ENCODE data around the gene CBY2. TPM values are rescaled to one million over a fixed set of nuclear protein-coding genes. Genes with fewer than 3 reads are reported as not detected.
"Not testable (repeated sequence)": the region's sequence is repeated elsewhere in the genome, so short reads cannot be mapped to it uniquely, and the experiment has no call there.

The CBY2 gene
- total RNA-seq, 4 donors from 2014 or later, result 0.27 TPM; not detected in 3

DNA sequence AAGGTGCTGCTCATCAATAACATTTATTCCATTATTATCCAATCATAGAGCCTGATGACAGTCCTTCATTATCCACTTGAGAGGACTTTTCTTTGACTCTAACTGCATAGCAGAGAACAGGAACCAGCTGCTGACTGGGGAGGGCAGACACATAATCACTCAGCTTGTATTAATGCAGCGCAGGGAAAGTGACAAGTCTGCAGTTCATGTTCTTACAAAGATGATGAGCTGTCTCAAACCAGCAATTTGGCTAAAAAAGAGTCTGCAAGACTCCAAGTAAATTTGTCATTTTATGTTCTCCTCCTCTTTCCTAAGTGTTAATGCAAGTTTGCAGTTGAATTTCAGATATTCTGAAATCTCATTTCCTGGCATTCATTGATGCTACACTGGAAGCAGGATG lies 40.0 kb upstream of the CBY2 start:
- WGBS, 2 donors, result 72 to 82% methylated on average over 1 of the region's 1 CpG

DNA sequence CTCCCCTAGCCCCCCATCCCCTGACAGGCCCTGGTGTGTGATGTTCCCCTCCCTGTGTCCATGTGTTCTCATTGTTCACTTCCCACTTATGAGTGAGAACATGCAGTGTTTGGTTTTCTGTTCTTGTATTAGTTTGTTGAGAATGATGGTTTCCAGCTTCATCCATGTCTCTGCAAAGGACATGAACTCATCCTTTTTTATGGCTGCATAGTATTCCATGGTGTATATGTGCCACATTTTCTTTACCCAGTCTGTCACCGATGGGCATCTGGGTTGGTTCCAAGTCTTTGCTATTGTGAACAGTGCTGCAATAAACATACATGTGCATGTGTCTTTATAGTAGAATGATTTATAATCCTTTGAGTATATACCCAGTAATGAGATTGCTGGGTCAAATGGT lies 39.2 kb upstream of the CBY2 start:
- H3K9me3 ChIP-seq; H3K36me3 ChIP-seq; H3K27ac ChIP-seq; intact Hi-C loops (cut with DNase I); H3K27me3 ChIP-seq; H3K4me1 ChIP-seq; H3K4me3 ChIP-seq (replicated peaks in 1 of 3); DNase-seq: not testable (repeated sequence)
- WGBS, 2 donors, result 100% methylated on average over 1 of the region's 1 CpG

More for the DNA sequence above, 40.0 kb upstream of the CBY2 start:
- intact Hi-C loops (cut with DNase I), result no loop called here
- no peaks in the 10 kb centered on the region for H3K9me3 ChIP-seq
- no peak for DNase-seq
- no peaks in the 10 kb centered on the region for H3K36me3 ChIP-seq
- no peak overlapping the region for H3K4me3 ChIP-seq (replicated peaks in 1 of 3)
- TF ChIP-seq, protein P1, sequence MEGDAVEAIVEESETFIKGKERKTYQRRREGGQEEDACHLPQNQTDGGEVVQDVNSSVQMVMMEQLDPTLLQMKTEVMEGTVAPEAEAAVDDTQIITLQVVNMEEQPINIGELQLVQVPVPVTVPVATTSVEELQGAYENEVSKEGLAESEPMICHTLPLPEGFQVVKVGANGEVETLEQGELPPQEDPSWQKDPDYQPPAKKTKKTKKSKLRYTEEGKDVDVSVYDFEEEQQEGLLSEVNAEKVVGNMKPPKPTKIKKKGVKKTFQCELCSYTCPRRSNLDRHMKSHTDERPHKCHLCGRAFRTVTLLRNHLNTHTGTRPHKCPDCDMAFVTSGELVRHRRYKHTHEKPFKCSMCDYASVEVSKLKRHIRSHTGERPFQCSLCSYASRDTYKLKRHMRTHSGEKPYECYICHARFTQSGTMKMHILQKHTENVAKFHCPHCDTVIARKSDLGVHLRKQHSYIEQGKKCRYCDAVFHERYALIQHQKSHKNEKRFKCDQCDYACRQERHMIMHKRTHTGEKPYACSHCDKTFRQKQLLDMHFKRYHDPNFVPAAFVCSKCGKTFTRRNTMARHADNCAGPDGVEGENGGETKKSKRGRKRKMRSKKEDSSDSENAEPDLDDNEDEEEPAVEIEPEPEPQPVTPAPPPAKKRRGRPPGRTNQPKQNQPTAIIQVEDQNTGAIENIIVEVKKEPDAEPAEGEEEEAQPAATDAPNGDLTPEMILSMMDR (IDR thresholded peaks at IDR 0.05), result no peak
- TF ChIP-seq POLR2A (IDR thresholded peaks at IDR 0.05), result no peak
- H3K27ac ChIP-seq, result no peak overlapping the region
- no peaks in the 10 kb centered on the region for H3K4me1 ChIP-seq
- H3K27me3 ChIP-seq, result no peaks in the 10 kb centered on the region

DNA sequence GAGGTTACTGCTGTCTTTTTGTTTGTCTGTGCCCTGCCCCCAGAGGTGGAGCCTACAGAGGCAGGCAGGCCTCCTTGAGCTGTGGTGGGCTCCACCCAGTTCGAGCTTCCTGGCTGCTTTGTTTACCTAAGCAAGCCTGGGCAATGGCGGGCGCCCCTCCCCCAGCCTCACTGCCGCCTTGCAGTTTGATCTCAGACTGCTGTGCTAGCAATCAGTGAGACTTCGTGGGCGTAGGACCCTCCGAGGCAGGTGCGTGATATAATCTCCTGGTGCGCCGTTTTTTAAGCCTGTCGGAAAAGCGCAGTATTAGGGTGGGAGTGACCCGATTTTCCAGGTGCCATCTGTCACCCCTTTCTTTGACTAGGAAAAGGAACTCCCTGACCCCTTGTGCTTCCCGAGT lies 32.5 kb upstream of the CBY2 start:
- 79 to 80% methylated on average over 13 of the region's 14 CpGs for WGBS, 2 donors
- H3K27ac ChIP-seq; H3K4me1 ChIP-seq; DNase-seq; H3K36me3 ChIP-seq; H3K27me3 ChIP-seq; H3K9me3 ChIP-seq; intact Hi-C loops (cut with DNase I); H3K4me3 ChIP-seq (replicated peaks in 1 of 3): not testable (repeated sequence)

DNA sequence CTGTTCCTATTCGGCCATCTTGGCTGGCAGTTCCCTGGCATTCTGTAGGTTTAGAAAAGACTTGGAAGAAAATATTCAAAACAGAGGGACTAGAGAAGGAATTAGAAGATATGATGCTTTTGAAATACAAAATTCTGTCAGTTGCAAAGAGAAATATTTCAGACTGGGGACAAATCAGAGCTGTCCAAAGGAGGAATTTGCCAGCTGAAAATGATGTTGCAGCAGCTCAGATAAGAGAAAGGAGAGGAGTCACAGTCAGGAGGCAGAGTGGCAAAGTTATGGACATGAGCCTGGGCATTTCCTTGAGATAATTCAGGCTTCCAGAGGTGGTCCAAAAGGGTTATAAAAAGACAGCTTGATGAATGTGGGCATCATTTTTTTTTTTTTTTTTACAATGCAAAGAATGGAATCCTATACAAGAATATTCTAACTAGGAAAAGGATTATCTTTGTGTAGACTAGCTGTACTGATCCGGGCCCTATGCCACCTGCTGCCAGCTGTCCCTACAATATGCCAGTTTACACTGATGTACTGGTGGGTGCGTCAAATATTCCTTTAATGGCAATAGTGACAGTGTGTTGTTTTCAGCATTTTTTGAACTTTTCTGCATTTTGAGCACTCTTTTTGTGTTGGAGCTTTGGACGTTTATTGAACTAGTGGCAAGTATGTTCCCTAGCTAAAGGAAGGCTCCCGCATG lies 31.8 kb upstream of the CBY2 start:
- Histone ChIP-seq H3K4me3 (replicated peaks in 1 of 3) (no peak overlapping the region), H3K4me1 (peaks cover 0 to 3% of the 10 kb centered on the region in 2 donors), H3K9me3 (no peaks in the 10 kb centered on the region), H3K27ac (no peak overlapping the region), H3K27me3 (no peaks in the 10 kb centered on the region), H3K36me3 (no peaks in the 10 kb centered on the region)
- DNase-seq, result no peak
- TF ChIP-seq, protein P1 (IDR thresholded peaks at IDR 0.05), result no peak
- TF ChIP-seq POLR2A (IDR thresholded peaks at IDR 0.05), result no peak
- WGBS, 2 donors, result 94 to 95% methylated on average over 5 of the region's 5 CpGs
- intact Hi-C loops (cut with DNase I), result no loop called here

DNA sequence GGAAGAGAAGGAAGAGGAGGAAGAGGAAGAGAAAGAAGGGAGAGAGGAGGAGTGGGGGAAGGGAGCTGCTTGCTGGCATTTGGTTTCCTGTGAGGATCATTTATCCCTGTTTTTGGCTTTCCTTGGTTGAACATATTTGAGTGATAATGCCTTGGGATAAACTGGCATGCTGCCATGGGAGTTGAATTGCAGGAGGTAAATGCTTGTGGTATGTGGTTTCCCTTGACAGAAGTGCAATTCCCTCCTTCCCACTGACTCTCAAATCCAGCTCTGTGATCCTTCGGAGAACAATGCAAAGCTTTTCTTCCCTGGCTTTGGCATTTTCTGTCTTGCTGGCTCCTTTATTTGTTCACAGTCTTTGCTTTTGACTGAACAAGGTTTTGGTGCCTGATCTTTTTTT lies 27.2 kb upstream of the CBY2 start:
- no peaks in the 10 kb centered on the region for H3K27me3 ChIP-seq
- no peak for DNase-seq
- H3K27ac ChIP-seq, result no peak overlapping the region
- TF ChIP-seq, protein P1 (IDR thresholded peaks at IDR 0.05), result no peak
- no peak for TF ChIP-seq POLR2A (IDR thresholded peaks at IDR 0.05)
- 39 to 60% methylated on average over 1 of the region's 1 CpG for WGBS, 2 donors
- H3K4me3 ChIP-seq (replicated peaks in 1 of 3), result no peak overlapping the region
- peaks cover 7 to 13% of the 10 kb centered on the region in 2 donors for H3K4me1 ChIP-seq
- H3K9me3 ChIP-seq, result no peaks in the 10 kb centered on the region
- intact Hi-C loops (cut with DNase I), result no loop called here
- no peaks in the 10 kb centered on the region for H3K36me3 ChIP-seq

DNA sequence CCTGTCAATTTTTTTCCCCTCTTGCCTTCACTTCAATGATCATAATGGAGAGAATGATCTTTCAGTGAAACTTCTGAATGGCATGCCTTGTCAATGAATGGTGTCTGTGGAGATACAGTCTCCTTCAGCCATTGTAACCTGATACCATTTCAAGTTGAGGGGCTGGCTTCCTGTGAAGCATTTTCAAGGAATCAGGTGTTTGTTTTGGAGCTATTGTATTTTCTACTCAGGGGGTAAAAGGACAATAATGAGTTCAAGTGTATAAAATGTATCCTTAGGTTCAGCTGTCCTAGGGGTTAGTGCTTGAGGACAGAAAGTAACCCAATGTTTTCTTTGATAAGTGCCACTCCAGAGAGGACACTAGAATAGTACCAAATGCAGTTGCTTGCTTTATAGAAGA lies 23.8 kb upstream of the CBY2 start:
- no peak for DNase-seq
- no peak overlapping the region for H3K27ac ChIP-seq
- H3K27me3 ChIP-seq, result no peaks in the 10 kb centered on the region
- H3K4me3 ChIP-seq (replicated peaks in 1 of 3), result no peak overlapping the region
- no peaks in the 10 kb centered on the region for H3K36me3 ChIP-seq
- intact Hi-C loops (cut with DNase I), result no loop called here
- no peaks in the 10 kb centered on the region for H3K9me3 ChIP-seq
- H3K4me1 ChIP-seq, result peaks cover 7 to 10% of the 10 kb centered on the region in 2 donors
- TF ChIP-seq POLR2A (IDR thresholded peaks at IDR 0.05), result no peak
- TF ChIP-seq, protein P1 (IDR thresholded peaks at IDR 0.05), result no peak
